HG03521 (cell line): ENCODE data around the gene RFTN1.

Experiments used
- ATAC-seq: cut with Tn5 transposase; IDR thresholded peaks from one replicate; pipeline ENCODE4 v1.9.1; 2021; ENCODE audit warnings: mild to moderate bottlenecking, moderate library complexity; ENCODE audit not compliant: unreplicated experiment

Gene RFTN1

GRCh38 chr3:16383864-16384263 lies 129.6 kb downstream of the RFTN1 start:
- no peak for ATAC-seq

- peak; percentile 47 for ATAC-seq
Measured at GRCh38 chr3:16382845-16383244, 130.7 kb downstream of the RFTN1 start.

- no peak for ATAC-seq
Measured at GRCh38 chr3:16381426-16381825, 132.1 kb downstream of the RFTN1 start.

DNA sequence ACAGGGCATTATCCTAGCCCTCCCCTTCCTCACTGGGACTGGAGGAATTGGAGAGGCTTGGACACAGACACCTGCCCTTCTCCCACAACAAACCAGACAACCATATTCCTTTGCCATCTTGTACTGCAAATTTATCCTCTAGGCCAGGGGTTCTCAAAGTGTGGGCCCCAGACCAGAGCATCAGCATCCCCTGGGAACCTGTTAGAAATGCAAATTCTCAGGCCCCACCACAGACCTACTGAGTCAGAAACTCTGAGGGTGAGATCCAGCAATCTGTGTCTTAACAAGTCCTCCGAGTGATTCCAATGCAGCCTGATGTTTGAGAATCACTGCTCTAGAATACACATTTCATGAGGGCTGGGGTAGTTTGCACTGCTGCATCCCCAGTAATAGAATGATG lies 133.1 kb downstream of the RFTN1 start:
- no peak for ATAC-seq

GRCh38 chr3:16379838-16380237 lies 133.7 kb downstream of the RFTN1 start:
- ATAC-seq = no peak

- ATAC-seq = peak; percentile 44
Measured at GRCh38 chr3:16378920-16379319, 134.6 kb downstream of the RFTN1 start.

DNA sequence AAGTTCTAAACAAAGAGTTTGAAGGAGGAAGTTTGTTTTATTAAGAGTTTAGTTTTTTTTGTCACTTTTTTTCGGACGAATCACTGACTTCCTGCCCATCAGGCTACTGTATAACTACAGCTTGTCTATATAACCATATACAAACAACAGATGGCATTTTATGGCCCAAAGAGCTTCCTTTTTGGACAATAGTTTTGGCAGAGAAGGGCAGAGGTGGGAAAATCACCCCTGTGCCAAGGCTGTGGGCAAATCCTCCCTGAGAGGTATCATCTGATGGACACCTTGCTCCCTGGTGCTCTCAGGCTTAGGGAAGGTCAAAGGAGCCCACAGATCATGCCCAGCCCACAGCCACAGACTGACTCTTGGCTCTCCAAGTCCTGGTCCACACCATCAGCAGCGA lies 135.1 kb downstream of the RFTN1 start:
- ATAC-seq = peak; percentile 13

DNA sequence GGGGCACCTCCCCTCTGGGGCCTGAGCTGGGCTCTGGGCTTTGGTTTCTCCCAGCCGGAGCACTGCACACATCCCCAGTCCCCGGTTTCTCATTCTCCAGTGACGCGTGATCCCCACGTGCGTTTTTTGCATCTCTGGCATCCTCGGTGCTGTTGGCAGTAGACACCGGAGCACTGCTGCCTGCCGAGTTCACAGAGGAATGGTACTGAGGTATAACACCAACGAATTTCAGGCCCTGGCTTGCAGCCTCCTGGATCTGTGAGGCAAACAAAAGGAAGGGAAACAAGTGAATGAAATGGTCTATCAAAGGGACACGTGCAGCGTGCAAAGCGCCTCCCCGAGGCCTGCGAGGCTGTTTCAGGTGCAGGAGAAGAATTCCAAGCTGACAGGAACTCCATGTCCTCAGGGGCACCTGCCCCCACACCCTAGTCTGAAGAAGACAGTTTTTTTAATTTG lies 135.6 kb downstream of the RFTN1 start:
- ATAC-seq = no peak

- ATAC-seq = no peak
Measured at GRCh38 chr3:16377196-16377595, 136.3 kb downstream of the RFTN1 start.

DNA sequence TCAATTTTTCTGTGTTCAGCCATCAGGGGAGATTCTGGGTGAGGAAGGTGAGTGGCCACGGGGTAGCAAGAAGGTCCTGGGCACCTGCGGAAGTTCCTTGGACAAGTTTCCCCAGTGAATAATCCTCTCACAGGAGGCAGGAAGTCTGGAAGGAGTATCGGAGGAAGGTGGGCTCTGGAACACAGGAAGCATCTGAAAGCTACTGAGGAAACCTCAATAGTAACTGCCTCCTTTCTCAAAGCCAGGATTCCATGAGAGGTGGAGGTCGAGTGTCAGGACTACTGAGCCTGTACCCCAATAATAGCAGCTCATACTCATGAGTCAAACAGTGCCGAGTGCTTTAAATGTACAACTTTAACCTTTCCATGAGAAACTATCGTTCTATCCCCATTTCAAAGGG lies 137.6 kb downstream of the RFTN1 start:
- no peak for ATAC-seq

DNA sequence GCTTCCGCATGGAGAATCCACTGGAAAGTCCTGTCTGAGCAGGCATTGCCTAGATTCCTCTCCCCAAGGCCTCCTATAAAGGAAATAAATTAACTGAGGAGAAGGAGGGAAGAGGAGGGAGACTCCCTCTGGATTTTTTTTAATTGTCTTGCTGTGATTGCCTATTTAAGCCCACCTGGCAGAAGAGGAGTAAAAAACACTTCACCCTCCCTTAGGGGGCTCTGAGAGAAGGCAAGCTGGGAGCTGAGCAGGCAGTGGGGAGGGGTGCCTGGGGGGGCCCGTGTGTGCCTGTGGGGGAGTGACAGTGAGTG lies 138.6 kb downstream of the RFTN1 start:
- ATAC-seq = no peak

- no peak for ATAC-seq
Measured at GRCh38 chr3:16374047-16374934, 139.2 kb downstream of the RFTN1 start.

DNA sequence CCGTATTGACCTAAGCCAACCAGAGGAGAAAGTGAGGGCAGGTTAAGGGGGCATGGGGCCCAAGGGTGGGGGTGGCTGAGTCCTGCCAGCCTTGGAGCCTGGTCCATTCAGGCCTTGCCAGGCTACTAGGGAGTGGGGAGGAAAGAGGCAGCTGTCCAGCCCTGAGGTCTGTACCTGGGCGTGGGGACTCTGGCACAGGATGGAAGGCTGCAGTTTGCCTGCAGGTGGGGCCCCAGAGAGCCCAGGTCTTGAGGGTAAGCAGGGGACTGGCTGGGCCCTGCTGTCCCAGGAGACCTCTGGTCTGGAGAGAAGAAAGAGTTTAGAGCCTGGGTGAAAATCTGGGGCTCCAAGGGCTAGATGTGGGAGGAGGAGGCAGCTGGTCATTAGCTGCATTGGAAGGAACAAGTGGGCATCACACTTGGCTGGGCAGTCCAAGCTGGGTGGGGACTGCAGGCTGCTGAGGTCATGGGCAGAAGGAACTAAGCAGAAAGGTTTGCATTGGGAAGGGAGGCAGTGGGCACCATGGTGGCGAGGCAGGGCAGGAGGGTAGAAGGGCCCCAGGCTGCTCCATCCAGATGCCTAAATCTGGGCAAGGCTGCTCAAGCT lies 140.1 kb downstream of the RFTN1 start:
- ATAC-seq = no peak

GRCh38 chr3:16372362-16373292 lies 140.9 kb downstream of the RFTN1 start:
- no peak for ATAC-seq

- ATAC-seq = no peak
Measured at GRCh38 chr3:16370872-16371740, 142.4 kb downstream of the RFTN1 start.

DNA sequence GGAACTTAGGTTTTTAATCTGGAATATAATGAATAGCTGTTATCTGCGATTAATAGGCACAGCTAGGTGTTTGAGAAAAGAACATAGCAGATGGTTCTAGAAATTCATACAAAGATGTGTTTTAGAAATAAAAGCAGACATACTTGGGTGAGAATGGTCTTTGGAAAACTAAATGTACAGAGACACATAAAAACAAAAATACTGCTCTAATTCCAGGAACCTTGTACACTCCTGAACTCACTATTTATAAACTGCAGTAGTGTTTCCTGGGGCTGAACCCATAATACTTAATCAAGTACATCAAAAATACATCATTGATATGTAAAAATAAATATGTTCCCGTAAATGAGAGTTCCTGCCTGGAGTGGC lies 143.0 kb downstream of the RFTN1 start:
- ATAC-seq = no peak

- ATAC-seq = no peak
Measured at GRCh38 chr3:16369885-16370284, 143.6 kb downstream of the RFTN1 start.

DNA sequence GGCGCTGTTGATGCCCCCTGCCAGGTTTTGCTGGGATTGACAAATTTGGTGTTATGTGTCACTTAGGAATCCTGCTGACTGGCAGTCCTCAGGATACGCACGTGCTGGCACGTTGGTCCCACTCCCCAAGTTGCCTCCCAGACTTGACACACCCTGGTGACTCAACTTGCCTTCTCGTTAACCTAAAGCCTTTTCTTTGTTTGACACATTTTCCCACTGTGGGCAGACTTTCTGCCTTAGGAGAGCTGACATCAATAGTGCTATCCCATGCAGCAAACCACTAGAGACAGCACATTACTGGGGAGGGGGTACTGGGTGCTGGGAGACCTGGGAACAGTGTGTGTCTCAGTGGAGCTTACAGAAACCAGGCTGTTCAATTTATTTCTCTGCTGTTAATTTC lies 144.2 kb downstream of the RFTN1 start:
- ATAC-seq = no peak

DNA sequence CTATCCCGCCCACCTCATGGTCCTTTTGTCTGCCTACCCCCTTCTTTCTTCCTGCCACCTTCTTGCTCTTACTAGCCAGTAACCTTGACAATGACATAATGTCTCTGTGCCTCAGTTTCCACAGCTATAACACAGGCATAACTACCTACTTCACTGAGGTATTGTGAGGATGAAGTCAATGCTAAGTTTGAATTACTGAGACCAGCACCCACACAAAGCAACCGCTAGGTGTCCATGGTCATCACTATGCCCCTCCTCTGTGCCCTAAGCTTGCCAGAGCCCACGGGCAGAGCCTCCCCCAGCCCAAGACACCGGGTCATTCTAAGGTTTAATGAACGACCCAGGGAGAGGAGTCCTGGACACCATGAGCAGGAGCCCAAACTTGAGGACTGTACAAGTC lies 146.9 kb downstream of the RFTN1 start:
- ATAC-seq = no peak

DNA sequence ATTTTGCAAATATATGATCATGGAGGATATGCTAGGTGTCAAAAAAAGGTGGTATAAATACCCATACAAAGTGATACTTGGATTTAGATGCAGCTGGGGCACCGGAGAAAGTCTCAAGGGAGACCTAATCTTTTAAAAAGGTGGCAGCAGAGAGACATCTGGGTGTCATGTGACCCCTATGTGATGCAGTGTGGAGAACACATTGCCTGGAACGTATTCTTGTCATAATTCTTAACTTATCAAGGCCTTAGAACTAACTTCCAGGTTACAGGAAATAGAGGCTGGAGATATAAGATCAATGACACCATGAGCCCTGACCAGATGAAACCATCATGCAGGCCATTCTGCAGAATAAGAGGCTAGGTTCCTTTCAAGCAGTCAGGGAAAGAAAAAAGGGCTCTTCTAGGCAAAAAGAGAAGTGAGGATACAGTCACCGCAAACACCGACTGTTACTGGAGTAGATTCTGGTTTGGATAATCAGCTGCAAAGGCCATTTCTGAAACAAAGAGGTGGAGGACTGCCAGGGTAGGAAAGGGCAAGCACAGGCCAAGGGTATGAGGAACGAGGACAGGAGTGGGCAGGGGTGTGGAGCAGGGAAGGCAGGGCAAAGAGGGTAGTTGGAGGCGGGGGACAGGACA lies 147.9 kb downstream of the RFTN1 start:
- ATAC-seq = no peak
